HEK293T (cell line): ENCODE results near the gene SRRM3.
"Not testable (repeated sequence)": the region's sequence is repeated elsewhere in the genome, so short reads cannot be mapped to it uniquely, and the experiment has no call there.

Experiments used
- CTCF ChIA-PET: fragments of 350-600 bp; formaldehyde crosslinking; extraction: SDS; loops from one replicate; lab custom pipeline; 2021; ENCODE audit warnings: antibody characterized with exemption, inconsistent platforms; lab: Yijun Ruan, JAX
- POLR2A ChIA-PET: fragments of 350-600 bp; formaldehyde crosslinking; extraction: SDS; loops from one replicate; lab custom pipeline; 2020; ENCODE audit warnings: antibody characterized with exemption, inconsistent platforms; lab: Yijun Ruan, JAX
- DNase-seq: peaks from one replicate; pipeline ENCODE4 v3.0.0; 2012; ENCODE audit warnings: mixed read lengths; ENCODE audit errors: extremely low spot score
- ARNT ChIP-seq: fragments of 450-650 bp; IDR thresholded peaks from 2 replicates; pipeline ENCODE4 v1.6.1; 2017; ENCODE audit warnings: mild to moderate bottlenecking
- BHLHE40 ChIP-seq: fragments of 450-650 bp; IDR thresholded peaks from 2 replicates; pipeline ENCODE4 v1.6.1; 2016; ENCODE audit warnings: mild to moderate bottlenecking, moderate library complexity, borderline replicate concordance
- CTBP1 ChIP-seq: fragments of 450-650 bp; IDR thresholded peaks from 2 replicates; pipeline ENCODE4 v1.6.1; 2016; ENCODE audit warnings: borderline replicate concordance
- ELF4 ChIP-seq: fragments of 450-650 bp; IDR thresholded peaks from 2 replicates; pipeline ENCODE4 v1.6.1; 2017; ENCODE audit warnings: antibody characterized with exemption
- FOXA1 ChIP-seq: fragments of 450-650 bp; IDR thresholded peaks from 2 replicates; pipeline ENCODE4 v1.6.1; 2016; ENCODE audit warnings: mild to moderate bottlenecking
- FOXK2 ChIP-seq: fragments of 450-650 bp; IDR thresholded peaks from 2 replicates; pipeline ENCODE4 v1.6.1; 2016; ENCODE audit warnings: mild to moderate bottlenecking
- FOXM1 ChIP-seq: fragments of 450-650 bp; IDR thresholded peaks from 2 replicates; pipeline ENCODE4 v1.6.1; 2017; ENCODE audit warnings: mild to moderate bottlenecking, borderline replicate concordance
- HDGF ChIP-seq: fragments of 450-650 bp; IDR thresholded peaks from 2 replicates; pipeline ENCODE4 v1.6.1; 2017; ENCODE audit warnings: antibody characterized with exemption, borderline replicate concordance
- L3MBTL2 ChIP-seq: fragments of 450-650 bp; conservative IDR thresholded peaks from 2 replicates; pipeline ENCODE4 v1.6.1; 2016; ENCODE audit warnings: mild to moderate bottlenecking
- LEF1 ChIP-seq: fragments of 450-650 bp; IDR thresholded peaks from 2 replicates; pipeline ENCODE4 v1.6.1; 2017; ENCODE audit warnings: mild to moderate bottlenecking, borderline replicate concordance
- NFRKB ChIP-seq: fragments of 450-650 bp; IDR thresholded peaks from 2 replicates; pipeline ENCODE4 v1.6.1; 2016; ENCODE audit warnings: mild to moderate bottlenecking, moderate library complexity
- PKNOX1 ChIP-seq: fragments of 450-650 bp; IDR thresholded peaks from 2 replicates; pipeline ENCODE4 v1.6.1; 2016
- SP1 ChIP-seq: fragments of 450-650 bp; IDR thresholded peaks from 2 replicates; pipeline ENCODE4 v1.6.1; 2017
- SUZ12 ChIP-seq: fragments of 450-650 bp; IDR thresholded peaks from 2 replicates; pipeline ENCODE4 v1.6.1; 2016; ENCODE audit warnings: mild to moderate bottlenecking
- TARDBP ChIP-seq: fragments of 450-650 bp; IDR thresholded peaks from 2 replicates; pipeline ENCODE4 v1.6.1; 2016
- ZNF384 ChIP-seq: fragments of 450-650 bp; IDR thresholded peaks from 2 replicates; pipeline ENCODE4 v1.6.1; 2016

Gene SRRM3

GRCh38 chr7:76330673-76331072 is 129.0 kb downstream of the SRRM3 start:
- ChIA-PET CTCF (interaction anchor here (0.6 kb wide), 2 partner anchors 42 to 53 kb away, joined by 3 to 4 read pairs; no protein-coding TSS in a partner anchor), POLR2A (interaction anchor here (1.0 kb wide), 1 partner anchor 12 kb away, joined by 4 read pairs; no protein-coding TSS in a partner anchor)
- no peak for DNase-seq

GRCh38 chr7:76332078-76332477 is 130.4 kb downstream of the SRRM3 start:
- ChIA-PET CTCF (no interaction called here), POLR2A (no interaction called here)
- no peak for TF ChIP-seq LEF1
- TF ChIP-seq L3MBTL2 = no peak
- TF ChIP-seq TARDBP = no peak
- TF ChIP-seq SP1 = no peak
- TF ChIP-seq FOXA1 = no peak
- TF ChIP-seq ARNT = no peak
- TF ChIP-seq HDGF = no peak
- no peak for TF ChIP-seq BHLHE40
- no peak for TF ChIP-seq ELF4
- no peak for TF ChIP-seq NFRKB
- TF ChIP-seq FOXK2 = no peak
- TF ChIP-seq PKNOX1 = no peak
- TF ChIP-seq FOXM1 = no peak
- no peak for TF ChIP-seq CTBP1
- no peak for TF ChIP-seq ZNF384
- TF ChIP-seq SUZ12 = no peak
- DNase-seq = no peak

More at GRCh38 chr7:76330673-76331072, 129.0 kb downstream of the SRRM3 start:
- TF ChIP-seq ZNF384 (no peak), LEF1 (no peak), BHLHE40 (no peak), TARDBP (no peak), CTBP1 (no peak), HDGF (no peak), SP1 (no peak), FOXA1 (no peak), ARNT (no peak)

- CTCF ChIA-PET = no interaction called here
- no peak for DNase-seq
- POLR2A ChIA-PET = interaction anchor here (1.3 kb wide), 1 partner anchor 10 kb away, joined by 3 read pairs; no protein-coding TSS in a partner anchor
- TF ChIP-seq HDGF (no peak), LEF1 (no peak), ELF4 (no peak), PKNOX1 (no peak), FOXM1 (no peak), L3MBTL2 (no peak), TARDBP (no peak), FOXK2 (no peak), SP1 (no peak), ZNF384 (no peak), SUZ12 (no peak), BHLHE40 (no peak), NFRKB (no peak), FOXA1 (no peak), CTBP1 (no peak), ARNT (no peak)
Measured at GRCh38 chr7:76333511-76334101, 131.9 kb downstream of the SRRM3 start.

- no peak for DNase-seq
- ChIA-PET POLR2A (interaction anchor here (1.3 kb wide), 1 partner anchor 11 kb away, joined by 3 read pairs; no protein-coding TSS in a partner anchor), CTCF (no interaction called here)
- TF ChIP-seq L3MBTL2 (no peak), HDGF (no peak), PKNOX1 (no peak), SUZ12 (no peak), TARDBP (no peak), NFRKB (no peak), ARNT (no peak)
Measured at GRCh38 chr7:76334320-76334967, 132.7 kb downstream of the SRRM3 start.

GRCh38 chr7:76335417-76335816 is 133.7 kb downstream of the SRRM3 start:
- DNase-seq, POLR2A ChIA-PET, CTCF ChIA-PET: not testable (repeated sequence)

GRCh38 chr7:76336094-76336493 is 134.4 kb downstream of the SRRM3 start:
- DNase-seq = no peak
- ChIA-PET CTCF (no interaction called here), POLR2A (no interaction called here)
- TF ChIP-seq ELF4 (no peak), TARDBP (no peak), CTBP1 (no peak), PKNOX1 (no peak), ZNF384 (no peak), L3MBTL2 (no peak), ARNT (no peak), FOXM1 (no peak), BHLHE40 (no peak), HDGF (no peak), SP1 (no peak), NFRKB (no peak), SUZ12 (no peak), LEF1 (no peak), FOXK2 (no peak), FOXA1 (no peak)
